Esophagus squamous epithelium (tissue), 4 donors: Measurements from ENCODE around the gene SLC13A2.

ENCODE experiments used
- POLR2A ChIP-seq, 4 donors: fragments of 450-650 bp; IDR thresholded peaks; one replicate each; pipeline ENCODE4 v1.6.1; 2017; ENCODE audit warnings: antibody characterized with exemption in 4 of 4, mild to moderate bottlenecking in 4 of 4, moderate library complexity in 3 of 4
- TF ChIP-seq, protein P1 (sequence below), 6 experiments: fragments of 450-650 bp in 4 of 6; fragments of 200-600 bp in 2 of 6; sonication (generic) in 2 of 6; IDR thresholded peaks; one replicate each; pipeline ENCODE4 v1.5.1; 2016 to 2019; ENCODE audit warnings: antibody characterized with exemption in 6 of 6, mild to moderate bottlenecking in 4 of 6, moderate library complexity in 4 of 6

DNA sequence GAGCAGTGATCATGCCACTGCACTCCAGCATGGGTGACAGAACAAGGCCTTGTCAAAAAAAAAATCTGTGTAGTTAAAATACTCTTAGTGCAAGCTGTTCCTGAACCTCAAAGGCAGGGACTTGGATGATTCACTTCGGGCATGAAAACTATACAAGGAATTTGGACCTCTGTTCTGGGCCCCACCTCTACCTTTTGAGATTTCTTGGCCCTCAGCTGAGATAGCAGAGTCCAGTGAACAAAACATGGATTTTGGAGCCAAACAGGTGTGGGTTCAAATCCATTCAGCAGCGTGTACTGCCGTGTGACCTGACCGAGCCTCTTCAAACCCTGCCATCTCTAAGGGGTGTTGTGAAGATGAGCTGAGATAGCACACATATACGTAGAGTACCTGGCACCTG, 6.8 kb downstream of the SLC13A2 start:
- TF ChIP-seq, protein P1, sequence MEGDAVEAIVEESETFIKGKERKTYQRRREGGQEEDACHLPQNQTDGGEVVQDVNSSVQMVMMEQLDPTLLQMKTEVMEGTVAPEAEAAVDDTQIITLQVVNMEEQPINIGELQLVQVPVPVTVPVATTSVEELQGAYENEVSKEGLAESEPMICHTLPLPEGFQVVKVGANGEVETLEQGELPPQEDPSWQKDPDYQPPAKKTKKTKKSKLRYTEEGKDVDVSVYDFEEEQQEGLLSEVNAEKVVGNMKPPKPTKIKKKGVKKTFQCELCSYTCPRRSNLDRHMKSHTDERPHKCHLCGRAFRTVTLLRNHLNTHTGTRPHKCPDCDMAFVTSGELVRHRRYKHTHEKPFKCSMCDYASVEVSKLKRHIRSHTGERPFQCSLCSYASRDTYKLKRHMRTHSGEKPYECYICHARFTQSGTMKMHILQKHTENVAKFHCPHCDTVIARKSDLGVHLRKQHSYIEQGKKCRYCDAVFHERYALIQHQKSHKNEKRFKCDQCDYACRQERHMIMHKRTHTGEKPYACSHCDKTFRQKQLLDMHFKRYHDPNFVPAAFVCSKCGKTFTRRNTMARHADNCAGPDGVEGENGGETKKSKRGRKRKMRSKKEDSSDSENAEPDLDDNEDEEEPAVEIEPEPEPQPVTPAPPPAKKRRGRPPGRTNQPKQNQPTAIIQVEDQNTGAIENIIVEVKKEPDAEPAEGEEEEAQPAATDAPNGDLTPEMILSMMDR (IDR thresholded peaks at IDR 0.05): no peak
- TF ChIP-seq POLR2A (IDR thresholded peaks at IDR 0.05): no peak
